NCI-H2196 treated with DMSO at 0.1 percent for 48 hours (cell line): ENCODE measurements around the gene MORC2.

Experiments used
- DNase-seq: peaks from one replicate; lab custom pipeline; 2025; ENCODE audit not compliant: unreplicated experiment; lab: John Stamatoyannopoulos, UW

MORC2 gene

GRCh38 chr22:30968015-30968923, at the start of gene MORC2:
MORC2 (minus strand) TSS chr22:30968774; CDS start chr22:30967889, 885 bp downstream.
- peak; percentile 11 for DNase-seq

DNA sequence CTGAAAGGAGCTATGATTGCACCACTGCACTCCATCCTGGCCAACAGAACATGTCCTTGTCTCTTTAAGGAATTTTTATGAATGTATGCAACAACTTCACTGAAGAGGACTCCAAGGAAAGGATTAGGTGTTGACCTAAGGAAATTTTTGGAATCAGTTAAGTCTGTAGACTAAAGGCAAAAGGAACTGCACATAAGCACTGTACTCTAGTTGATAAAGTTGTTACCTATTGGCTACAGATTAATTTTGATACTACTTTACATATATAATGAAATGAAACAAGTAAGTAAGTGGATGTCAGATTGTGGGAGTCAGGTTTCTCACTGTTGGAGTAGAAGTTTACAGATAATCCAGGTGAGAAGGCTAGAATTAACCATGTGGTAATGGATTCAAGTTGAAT, 37.0 kb upstream of the MORC2 start:
- DNase-seq: no peak

GRCh38 chr22:31001124-31001770, 32.7 kb upstream of the MORC2 start:
- no peak for DNase-seq

DNA sequence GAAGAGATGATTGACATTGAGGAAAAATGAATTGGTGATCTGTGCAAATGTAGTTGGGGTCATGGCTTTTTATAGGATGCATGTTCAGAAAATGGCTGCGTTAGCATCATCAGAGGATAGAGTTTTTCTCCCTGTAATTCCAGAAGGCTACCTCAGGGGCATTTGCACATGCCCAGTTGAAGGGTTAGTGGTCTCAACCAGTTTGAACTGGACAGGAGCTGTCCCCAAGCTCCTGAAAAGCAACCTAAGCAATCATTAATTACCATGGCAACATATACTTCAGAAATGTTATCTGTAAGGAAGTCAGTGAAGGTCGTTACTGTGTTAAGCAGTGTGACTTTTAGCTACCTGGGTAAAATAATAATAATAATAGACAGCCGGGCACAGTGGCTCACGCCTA, 29.8 kb upstream of the MORC2 start:
- DNase-seq: no peak

GRCh38 chr22:30996462-30996861, 27.9 kb upstream of the MORC2 start:
- no peak for DNase-seq

DNA sequence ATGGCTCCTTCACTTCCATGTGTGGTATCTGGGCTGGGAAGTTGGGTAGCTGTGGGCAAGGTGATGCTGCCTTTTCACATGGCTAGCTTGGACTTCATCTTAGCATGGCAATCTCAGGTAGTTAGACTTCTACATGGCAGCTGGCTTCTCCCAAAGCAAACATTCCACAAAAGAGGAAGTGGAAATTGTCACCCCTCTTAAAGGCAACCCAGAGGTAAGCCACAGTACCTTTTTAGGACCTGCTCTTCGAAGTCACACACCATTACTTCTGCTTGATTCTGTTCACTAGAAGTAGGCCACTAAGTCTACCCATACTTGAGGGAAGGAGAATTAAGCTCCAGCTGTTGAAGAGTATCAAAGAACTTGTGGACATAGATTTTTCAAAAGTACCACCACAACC, 26.4 kb upstream of the MORC2 start:
- DNase-seq: no peak

DNA sequence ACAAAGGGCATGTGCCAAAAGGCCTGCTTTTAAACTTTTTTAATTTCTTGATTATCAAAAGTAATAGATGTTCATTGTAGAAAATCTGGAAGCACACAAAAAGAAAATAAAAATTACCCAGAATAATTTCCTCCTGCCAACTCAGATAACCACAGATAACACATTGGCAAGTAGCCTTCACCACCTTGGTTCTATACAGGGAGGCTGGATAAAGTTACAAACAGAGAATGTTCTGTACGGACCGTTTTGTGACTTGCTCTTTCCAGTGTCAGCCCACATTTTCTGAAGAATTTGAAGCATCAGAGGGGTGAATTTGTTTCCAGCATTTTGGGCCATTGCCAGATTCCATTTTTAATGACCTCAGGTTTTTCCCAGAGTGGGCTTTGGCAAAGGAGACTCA, 24.0 kb upstream of the MORC2 start:
- DNase-seq: no peak

- no peak for DNase-seq
Observed at GRCh38 chr22:30990690-30991089, 22.1 kb upstream of the MORC2 start.

DNA sequence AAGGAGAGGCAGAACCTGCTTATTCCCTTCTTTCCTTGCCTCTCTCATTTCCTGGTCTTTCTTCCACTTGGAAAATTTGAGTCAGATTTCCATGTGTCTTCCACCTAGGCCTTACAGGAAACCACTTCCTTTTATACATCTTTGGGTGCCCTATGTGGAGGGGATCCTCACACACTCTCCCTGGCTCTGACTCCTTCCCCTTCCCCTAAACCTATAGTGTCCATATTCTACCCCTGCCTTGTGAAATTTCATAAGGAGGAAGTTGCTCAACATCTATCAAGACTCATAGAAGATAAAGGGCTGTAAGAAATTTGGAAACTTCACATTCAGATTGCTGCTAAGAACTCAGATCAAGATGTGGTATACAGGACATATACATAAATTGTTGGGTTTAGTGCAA, 20.9 kb upstream of the MORC2 start:
- no peak for DNase-seq

GRCh38 chr22:30985561-30986208, 17.1 kb upstream of the MORC2 start:
- DNase-seq: no peak

- DNase-seq: no peak
Observed at GRCh38 chr22:30984317-30984716, 15.7 kb upstream of the MORC2 start.

DNA sequence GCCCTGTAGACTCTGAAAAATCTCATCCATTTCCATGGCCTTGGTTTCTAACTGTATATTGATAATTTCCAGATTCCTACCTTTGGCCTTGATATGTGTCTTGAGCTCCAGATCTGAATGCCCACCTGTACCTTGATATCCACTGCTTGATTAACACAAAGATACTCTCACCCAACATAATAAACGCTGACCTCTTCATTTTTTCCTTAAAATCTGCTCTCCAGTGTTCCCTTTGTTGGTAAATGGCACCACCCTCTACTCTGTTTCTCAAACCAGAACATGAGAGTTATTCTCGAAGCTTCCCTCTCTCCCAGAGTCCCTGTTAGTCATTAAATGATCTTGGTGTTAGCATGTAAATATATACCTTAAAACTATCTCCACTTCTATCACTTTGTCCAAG, 13.9 kb upstream of the MORC2 start:
- no peak for DNase-seq

- no peak for DNase-seq
Observed at GRCh38 chr22:30979932-30980331, 11.4 kb upstream of the MORC2 start.

DNA sequence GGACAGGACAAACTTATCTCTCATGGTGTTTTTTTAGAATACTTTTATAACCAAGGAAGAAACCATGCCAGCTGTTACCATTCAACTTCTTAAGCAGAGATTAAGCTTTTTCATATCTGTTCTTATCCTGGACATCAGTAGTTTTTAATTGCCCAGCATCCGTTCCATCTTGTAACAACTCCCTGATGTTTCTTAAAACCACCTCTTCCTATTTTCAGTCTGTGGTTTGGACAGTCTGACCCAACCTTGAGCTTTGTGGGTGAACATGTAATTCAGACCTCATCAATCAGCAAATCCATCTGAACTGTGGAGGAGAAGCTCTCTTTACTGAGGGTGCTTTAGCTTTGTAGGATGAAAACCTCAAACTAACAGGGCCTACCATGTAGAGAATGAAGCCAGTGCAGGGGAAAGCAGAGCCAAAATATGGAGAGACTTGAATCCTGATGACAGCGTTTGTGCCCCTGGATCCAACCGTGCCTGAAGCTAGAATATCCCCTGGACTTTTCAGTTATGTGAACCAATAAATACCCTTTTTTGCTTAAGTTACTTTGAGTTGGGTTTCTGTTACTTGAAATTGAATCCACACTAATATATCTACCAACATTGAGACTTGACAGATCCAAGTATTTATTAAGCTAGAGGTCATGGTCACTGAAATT, 9.9 kb upstream of the MORC2 start:
- DNase-seq: no peak

GRCh38 chr22:30970356-30970746, 1.8 kb upstream of the MORC2 start:
- DNase-seq: no peak

DNA sequence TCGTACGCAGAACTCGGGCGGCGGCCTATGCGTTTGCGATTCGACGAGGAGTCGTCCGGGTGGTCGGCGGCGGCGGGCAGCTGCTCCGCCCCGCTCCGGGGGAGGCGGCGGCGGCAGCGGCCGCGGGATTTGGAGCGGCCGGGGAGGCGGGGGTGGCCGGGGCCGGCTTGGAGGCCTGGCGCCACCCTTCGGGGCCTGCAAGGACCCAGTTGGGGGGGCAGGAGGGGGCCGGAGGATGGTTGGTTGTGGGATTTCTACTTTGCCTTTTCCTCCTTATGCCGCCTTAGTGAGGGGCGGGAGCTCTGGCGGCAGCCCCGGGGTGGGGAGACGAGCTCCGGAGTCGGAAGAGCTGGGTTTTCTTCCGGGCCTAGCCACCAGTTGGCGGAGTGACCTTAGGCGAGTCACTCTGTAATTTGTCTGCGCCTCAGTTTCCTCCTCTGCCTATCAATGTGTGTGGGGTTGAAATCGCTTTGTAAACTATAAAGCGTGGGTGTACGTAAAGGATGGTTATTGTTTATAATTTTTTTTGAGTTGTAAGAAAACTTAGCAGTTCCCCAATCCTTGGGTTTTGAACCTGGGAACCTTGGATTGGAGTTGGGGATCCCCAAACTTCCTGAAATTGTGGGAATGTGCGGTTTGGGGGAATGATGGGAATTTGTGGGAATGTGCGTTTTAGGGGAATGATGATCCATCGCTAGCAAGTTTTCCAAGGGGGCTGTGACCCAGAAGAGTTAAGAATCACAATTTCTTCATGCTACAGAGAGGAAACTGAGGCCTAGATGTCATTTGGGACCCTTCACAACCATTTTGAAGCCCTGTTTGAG, 1.2 kb upstream of the MORC2 start:
- no peak for DNase-seq

GRCh38 chr22:30968924-30969531, 454 bp upstream of the MORC2 start, which contains the start of gene TUG1:
TUG1 (plus strand) TSS chr22:30969265.
- peak; percentile 65 for DNase-seq

DNA sequence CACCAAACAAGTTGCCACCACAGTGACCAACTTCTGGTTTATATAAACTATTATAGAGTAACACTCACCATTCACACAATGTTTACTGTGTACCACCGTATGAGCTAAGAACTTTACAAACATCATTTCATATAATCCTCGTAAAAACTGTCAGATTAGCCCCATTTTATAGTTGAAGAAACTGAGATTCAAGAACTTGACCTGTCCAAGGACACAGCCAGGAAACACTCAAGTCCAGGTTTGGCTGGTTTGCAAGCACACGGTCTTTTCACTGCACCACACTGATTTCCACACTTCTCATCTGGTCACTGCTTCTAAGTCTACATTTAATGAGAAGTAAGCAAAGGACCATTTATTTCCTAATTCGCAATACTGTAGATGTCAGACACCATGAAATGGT, 3.7 kb downstream of the MORC2 start:
- no peak for DNase-seq

DNA sequence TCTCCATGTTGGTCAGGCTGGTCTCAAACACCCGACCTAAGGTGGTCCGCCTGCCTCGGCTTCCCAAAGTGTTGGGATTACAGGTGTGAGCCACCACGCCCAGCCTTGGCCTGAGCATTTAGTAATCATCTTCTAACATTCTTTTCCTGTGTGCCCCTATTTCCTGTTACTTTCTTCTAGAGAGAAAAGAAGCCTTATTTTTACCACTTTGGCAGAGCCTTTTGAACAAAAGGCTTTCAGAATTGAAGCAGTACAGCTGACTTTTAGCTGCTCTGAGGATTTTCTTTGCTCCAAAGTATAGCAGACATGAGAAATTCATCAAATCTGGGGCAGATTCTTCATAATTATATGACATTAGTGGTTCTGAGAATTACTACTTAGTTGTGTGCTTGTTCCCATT, 13.4 kb downstream of the MORC2 start:
- DNase-seq: no peak

GRCh38 chr22:30953206-30953605, 15.4 kb downstream of the MORC2 start:
- DNase-seq: no peak
